Fibroblast of upper back skin (primary cell): ENCODE measurements around the gene LIN7B.

Experiments
- DNase-seq: peaks from one replicate; pipeline ENCODE4 v3.0.0-alpha.2; 2013

Gene LIN7B

DNA sequence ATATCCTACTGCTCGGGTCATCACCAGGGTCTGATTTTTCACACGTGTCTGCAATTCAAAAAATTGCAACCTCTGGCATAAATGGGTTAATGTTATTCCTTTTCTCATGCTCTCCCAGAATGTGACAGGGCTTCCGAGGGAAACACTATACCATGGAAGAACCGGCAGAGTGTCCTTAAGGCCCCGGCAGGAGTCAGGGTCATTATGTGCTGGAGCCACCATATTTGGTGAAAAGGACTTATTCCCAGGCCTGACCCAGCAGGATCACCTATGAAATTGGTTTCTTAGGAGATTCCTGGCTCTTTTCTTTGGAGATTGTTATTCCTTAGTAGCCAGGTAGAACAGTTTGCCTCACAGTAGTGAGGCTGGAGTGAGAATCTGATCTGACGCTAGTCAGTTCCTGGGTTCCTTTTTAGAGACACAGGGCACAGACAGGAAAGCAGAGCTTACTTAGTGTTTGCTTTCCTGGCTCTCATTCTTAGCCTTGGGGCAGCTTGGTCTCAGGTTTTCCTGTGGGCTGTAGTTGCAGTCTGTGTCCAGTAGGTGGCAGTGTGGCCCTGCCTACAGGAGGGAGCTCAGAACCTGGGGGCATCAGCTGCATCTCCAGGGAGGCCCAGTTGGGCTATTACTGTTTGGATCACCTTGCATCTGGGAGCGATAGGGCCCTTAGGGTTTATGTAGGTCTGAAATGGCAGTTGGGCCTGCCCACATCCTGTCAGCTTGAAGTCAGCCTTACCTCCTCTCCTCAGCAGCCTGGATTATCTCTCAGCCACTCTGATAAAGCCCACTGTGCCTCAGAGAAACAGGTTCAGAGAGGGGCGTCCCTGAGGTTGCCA, 16.5 kb upstream of the LIN7B start:
- peak; percentile 68 for DNase-seq

DNA sequence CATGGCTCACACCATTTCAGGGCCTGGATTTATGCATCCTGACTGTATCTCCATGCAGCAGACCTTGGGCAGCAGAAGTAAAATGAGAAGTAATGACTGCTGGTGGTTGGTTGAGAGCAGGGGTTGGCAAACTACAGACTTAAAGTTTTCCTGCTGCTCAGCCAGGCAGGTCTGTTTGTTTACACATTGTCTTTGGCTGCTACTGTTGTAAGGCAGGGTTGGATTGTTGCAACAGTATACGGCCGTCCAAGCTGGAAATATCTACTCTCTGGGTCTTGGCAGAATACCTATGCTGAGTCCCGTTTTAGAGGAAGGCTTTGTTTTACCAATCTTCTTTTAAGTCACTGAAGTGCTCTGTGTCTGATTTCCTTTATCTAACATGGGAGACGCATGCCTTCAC, 15.4 kb upstream of the LIN7B start:
- DNase-seq, result no peak

DNA sequence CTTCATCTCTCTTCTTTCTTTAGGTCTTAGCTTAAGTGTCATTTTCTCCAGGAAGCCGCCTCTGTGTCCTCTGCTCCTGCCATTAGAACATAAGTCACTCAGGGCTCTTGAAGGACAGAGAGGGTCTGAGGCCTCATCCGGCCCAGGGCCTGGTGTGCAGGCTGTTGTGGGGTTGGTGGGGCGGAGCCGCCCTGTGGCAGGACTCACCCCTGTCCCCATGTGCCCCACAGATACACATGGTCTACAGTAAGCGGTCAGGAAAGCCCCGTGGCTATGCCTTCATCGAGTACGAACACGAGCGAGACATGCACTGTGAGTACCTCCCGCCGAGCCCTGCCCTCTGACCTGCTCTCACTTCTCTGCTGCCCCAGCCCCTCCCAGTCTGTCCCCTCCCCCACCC, 13.0 kb upstream of the LIN7B start:
- DNase-seq, result no peak

DNA sequence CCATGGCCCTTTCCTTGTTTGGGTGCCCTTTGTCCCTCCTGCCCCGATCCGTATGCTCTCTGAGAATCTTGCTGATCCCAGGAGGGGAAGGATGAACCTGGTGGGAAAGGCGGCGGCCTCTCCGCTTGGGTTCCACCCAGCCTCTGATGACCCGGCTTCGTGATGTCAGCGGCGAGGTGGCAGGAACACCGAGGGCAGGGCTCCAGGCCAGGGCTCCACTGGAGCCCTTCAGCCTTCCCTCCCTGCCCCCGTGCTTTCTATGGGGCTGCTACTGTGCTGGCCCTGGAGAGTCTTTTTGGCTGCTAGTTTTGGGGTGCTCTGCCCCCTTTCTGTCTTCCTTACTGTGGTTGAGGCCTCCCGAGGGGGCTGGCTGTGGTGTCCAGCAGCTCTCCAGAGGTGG, 11.9 kb upstream of the LIN7B start:
- DNase-seq, result no peak

DNA sequence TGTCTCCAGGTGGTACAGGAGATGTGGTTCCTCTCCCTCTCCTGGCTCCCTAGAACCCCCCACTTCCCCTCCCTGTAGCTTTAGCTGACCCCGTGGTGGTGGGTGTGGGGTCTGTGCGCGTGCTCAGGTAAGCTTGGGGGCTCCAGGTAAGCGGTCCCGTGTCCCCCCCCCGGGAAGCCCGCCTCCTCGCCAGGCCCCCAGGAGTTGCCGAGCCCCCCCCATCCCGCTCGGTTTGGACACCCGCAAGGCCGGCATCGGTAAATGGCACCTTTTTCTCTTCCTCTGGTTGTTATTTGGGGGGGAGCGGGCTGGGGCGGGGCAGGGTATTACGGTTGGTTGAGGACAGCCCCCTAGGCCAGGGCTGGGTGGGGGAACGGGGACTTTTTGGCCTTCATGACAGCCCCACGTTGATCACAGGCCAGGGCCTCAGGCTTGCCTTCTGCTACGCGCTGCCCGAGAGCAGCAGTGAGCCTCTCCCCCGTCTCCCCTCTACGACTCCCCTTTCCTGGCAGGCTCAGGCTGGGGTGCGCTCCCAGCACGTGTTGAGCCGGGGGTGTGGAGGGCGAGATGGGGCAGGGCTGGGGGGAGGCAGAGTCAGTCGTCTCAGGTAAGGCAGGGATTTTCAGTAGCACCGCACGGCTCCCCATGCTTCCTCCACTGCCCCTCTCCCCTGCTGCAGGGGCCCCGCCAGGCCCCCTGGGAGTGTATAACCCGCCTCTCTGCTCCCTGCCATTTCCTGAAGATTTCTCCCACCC, 10.7 kb upstream of the LIN7B start:
- no peak for DNase-seq

DNA sequence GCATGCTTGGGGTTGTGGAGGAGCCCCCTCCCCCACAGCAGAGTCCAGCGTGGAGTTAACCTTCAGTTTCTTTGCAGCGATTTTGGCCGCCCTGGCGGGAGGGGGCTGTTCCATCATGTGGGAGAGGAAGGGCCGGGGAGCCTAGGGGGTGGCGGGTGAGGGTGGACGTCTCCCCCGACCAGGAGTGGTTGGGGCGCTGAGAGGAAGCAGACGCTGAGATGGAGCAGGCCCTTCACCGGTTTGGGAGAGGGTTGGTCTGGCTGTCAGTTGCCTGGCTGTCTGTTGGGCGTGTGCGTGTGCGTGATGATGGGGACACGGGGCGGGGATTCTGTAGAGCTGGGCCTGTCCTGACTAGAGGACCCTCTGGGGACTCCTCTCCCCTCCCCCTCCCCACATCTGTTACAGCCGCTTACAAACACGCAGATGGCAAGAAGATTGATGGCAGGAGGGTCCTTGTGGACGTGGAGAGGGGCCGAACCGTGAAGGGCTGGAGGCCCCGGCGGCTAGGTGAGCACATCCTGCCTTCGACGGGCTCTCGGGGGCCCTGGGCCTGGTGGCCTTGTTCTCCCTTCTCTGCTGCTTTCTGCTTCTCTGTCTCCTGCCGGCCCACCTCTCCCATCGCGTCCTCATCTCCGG, 9.8 kb upstream of the LIN7B start:
- no peak for DNase-seq

DNA sequence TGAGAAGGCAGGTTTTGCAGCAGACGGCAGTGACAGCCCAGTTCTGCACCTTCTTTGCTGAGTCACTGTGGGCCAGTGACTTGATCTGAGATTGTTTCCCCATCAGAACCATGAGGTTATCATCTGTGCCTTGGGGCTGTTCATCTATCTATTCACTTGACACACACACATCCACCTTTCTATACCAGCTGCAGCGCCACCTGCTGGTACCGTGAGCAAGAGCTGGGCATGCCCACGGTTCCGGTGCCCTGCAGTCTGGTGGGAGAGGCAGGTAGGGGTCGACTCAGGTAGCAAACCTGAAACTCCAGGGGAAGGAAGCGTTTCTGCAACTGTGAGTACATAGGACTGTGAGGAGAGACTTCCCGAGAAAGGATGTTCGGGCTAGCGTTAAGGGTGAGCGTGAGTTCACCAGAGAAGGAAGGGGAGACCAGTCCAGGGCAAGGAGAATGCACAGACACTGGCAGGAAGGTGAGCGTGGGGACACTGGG, 7.5 kb upstream of the LIN7B start:
- peak; percentile 33 for DNase-seq

DNA sequence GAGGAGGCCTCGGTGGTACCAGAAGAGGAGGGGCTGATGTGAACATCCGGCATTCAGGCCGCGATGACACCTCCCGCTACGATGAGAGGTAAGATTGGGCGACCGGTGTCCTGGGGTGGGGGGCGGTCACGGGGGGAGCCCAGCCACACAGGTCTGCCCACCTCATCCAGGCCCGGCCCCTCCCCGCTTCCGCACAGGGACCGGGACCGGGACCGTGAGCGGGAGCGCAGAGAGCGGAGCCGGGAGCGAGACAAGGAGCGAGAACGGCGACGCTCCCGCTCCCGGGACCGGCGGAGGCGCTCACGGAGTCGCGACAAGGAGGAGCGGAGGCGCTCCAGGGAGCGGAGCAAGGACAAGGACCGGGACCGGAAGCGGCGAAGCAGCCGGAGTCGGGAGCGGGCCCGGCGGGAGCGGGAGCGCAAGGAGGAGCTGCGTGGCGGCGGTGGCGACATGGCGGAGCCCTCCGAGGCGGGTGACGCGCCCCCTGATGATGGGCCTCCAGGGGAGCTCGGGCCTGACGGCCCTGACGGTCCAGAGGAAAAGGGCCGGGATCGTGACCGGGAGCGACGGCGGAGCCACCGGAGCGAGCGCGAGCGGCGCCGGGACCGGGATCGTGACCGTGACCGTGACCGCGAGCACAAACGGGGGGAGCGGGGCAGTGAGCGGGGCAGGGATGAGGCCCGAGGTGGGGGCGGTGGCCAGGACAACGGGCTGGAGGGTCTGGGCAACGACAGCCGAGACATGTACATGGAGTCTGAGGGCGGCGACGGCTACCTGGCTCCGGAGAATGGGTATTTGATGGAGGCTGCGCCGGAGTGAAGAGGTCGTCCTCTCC, 6.3 kb upstream of the LIN7B start:
- no peak for DNase-seq

DNA sequence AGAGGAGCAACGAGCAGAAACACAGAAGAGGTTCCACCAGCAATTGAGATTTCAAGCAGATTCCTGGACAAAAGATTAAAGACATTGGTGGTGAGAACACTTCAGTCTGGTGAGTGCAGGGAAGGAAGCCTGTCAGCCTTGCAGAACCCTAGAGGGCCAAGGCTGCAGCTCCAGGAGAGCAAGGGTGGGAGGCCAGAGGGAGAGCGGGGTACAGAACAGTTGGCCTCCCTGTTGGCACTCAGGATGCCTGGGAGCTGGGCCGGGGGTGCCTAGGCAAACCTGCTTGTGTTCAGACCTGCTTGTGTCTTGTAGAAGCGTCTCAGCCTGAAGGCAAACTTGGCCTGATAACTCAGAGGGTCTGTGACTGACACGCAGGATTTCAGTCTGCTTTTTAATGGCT, 5.1 kb upstream of the LIN7B start:
- no peak for DNase-seq

DNA sequence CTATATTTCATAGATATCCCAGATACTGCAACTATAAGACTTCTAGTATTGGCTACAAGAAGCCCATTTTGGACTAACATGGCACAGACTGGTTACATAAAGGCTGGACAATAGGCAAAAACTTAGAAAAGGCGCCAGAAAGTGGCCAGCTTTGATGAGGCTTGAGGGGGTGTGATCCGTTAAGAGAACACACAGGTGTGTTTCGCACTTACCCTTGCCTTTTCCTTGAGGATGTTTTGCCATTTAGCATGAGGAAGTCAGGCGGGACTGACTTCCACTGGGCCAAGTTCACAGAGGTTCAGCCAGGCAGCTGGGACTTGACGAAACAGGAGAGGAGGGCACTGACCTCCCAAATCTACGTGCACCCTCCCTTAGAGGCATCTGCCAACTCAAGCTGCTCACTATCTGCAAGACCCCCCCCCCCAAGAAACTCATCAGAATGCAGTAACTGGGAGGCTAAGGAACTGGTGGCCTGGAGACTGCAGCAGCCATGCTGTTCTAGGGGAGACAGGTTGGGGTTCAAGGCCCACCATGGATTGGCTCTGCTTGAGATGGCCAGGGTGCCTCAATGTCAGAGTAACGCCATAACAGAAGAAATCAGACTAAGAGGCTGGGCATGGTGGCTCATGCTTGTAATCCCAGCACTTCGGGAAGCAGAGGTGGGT, 4.5 kb upstream of the LIN7B start:
- DNase-seq, result no peak

DNA sequence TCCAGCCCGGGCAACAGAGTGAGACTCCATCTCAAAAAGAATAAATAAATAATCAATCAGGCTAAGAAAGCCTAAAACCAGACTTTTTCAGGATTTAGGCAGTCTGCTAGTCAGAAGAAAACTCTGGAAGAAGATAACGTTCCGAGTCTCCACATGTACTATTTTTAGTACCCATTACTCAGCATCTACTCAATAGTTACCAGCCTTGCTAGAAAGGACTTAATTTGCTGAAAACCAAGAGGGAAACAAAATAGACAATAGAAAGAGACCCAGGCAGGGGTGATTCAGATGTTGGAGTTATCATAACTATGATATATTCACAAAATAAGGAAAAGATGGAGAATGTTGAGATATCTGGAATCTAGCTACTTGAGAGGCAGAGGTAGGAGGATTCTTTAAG, 3.6 kb upstream of the LIN7B start:
- peak; percentile 33 for DNase-seq

DNA sequence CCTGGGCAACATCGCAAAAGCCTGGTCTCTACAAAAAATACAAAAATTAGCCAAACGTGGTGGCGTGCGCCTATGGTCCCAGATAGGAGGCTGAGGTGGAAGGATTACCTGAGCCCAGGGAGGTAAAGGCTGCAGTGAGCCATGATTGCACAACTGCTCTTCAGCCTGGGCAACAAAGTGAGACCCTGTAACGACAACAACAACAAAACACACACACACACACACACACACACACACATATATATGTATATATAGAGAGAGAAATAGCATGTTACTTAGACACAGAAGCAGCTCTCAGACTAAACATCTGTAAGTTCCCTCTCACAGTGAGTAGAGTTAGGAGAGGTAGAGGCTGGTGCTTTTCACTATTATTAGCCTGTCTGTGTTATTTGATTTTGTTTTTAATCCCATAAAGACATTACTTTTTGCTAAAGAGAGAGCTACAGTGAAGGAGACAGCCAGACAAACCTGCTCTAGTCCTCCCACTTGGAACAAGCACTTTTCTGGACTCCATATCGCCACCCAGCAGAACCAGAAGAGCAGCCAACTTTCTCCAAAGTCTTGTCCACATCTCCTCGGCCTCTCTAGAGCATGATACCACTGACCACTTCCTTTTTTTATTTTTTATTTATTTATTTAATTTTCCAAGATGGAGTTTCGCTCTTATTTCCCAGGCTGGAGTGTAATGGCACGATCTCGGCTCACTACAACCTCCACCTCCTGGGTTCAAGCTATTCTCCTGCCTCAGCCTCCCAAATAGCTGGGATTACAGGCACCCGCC, 2.8 kb upstream of the LIN7B start:
- DNase-seq, result no peak

DNA sequence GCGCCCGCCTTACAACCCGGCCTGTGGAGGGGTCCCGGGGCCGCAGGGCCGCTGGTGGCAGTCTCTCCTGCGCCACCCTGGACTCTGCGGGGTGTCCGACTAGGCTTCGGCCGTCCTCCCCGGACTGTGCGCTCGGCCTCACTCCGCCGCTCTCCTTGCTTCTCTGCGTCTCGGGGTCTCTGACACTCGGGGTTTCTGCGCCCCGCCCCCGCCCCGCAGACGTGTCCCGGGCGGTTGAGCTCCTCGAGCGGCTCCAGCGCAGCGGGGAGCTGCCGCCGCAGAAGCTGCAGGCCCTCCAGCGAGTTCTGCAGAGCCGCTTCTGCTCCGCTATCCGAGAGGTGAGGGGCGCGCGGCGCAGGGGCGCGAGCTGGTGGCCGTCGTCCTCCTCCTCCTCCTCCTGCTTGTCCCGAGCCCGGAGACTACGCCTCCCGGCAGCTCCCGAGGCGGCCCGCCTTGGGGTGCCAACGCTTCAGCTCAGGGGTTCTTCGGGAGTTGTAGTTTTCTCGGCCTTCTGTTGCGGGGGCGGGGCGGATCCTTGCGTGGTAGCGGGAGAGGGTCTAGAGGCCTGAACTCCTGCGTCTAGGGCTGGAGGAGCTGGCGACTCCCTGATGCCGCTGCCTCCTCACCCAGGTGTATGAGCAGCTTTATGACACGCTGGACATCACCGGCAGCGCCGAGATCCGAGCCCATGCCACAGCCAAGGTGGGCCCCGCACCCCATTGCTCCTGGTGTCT, 627 bp downstream of the LIN7B start:
- DNase-seq, result peak; percentile 47

DNA sequence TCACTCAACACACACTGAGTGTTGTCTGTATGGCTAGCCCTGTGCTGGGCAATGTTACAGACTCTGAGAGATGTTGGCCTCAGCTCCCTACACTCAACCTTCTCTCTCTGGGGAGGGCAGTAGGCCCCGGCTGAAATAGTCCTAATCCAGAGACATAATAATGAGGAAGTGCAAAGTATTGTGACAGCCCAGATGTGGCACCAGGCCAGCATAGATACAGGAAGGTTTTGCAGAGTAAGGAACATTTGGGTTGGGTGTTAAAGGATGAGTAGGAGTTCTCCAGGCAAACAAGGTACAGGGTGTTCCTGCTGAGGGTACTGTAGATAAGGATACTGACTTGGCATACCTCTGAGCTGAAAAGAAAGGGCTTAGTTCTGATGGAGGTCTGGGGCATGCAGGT, 2.4 kb downstream of the LIN7B start:
- DNase-seq, result no peak

DNA sequence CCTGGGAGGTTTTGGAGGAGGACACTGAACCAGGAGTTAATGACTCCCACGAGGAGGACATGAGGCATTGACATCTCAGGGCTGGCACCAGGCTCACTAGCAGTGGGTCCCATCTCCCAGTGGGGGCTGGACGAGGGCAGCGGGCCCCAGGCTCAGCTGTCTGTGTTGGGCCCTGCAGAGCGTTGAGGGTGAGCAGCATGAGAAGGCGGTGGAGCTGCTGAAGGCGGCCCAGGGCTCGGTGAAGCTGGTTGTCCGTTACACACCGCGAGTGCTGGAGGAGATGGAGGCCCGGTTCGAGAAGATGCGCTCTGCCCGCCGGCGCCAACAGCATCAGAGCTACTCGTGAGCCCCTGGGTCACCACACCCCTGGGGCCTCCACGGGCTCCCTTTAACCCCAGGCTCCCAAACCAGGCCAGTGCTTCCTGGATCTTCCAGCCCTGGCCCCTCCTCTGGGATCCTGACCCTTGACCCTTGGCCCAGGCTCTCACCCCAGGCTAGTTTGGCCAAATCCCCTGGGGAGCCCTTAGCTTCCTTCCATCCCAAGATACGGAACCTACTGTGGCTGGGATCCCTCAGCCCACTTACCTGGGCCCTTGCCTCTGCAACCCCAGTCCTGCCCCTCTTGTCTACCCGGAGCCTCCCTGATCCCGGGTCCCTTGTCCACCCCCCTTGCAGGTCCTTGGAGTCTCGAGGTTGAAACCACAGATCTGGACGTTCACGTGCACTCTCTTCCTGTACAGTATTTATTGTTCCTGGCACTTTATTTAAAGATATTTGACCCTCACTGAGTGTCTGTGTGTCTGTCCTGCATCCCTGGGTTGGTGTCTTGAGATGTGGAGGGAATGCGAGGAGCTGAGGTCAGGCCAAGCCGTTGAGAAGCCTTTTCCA, 3.8 kb downstream of the LIN7B start:
- no peak for DNase-seq

DNA sequence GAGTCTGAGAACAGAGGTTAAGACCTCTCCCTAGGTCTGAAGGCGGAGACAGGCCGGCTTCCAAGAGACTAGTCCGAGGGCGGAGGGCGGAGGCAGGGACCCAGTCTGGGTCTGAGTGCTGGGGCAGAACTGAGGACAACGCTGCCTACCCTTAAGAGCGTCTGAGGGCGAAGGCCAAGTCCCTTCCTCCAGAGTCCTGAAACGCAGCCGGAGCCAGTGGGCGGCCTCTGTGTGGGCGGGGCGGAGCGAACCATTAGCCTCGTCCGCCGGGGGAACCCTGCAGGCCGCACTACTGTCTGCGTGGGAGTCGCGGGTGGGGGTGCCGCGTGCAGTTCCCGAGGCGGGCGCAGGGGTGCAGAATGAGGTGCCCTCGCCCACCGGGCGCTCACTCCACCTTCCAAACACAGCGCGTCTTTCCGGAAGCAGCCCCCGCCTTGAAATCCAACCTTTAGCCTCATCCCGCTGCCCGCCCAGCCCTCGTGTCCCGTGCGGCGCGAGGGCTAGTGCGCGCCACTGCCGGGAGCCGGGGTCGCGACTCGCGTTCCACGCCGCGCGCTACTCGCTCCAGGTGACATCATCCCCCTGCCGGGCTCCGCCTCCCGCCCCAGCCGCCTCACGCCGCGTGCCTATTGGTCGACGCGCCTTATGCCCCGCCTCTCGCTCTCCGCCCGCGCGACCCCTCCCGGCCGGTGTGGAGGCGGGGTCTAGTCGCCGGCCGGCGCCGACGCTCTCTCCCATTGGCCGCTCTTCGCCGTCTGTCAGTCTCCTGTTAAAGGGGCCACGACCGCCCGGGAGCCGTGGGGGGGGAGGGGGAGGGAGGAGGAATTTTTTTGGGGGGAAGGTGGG, 4.6 kb downstream of the LIN7B start, which contains the start of gene C19orf73:
Gene C19orf73 (minus strand): TSS at position 579 of the 846 bp plus-strand sequence. CDS start 121 bp downstream, at position 458.
- DNase-seq, result peak; percentile 92

DNA sequence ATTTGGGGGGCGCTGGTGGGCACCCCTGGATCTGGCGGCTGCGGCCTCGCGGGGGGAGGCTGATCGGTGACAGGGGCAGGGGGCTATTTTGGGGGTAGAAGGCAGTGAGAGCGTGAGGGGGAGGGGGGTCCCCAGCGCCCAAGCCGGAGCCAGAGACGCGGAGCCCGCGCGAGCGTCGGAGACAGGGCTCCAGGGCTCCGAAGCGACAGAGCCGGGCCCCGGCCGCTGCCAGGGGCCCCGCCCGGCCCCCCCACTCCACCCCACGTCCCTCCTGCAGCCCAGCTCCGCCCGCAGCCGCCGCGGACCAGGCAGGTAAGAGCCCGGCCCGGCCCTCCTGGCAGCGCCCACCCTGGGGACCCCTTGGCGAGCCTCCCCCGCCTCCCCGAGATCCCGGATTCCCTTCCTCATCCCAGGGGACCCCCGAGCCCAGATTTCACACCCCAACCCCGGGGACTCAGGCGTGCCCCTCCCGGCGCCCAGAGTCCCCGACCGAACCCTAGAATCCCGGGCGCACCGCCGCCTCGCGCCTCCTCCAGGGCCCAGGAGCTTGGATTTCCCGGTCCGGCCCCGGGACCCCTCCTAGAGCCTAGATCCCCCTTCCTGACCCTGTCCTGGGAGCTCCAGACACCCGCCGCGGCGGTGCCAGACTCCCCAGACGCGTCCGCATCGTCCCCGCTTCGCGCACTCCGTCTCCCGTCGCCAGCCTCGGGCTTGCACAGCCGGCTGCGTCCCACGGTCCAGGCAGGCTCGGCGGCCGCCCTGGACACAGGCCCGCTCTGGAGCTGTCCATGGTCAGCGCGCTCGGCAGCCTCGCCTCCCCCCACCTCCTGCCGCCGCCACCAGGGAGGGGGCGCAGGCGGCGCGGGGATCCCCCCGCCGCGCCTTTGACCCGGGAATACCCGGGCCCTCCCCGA, 5.5 kb downstream of the LIN7B start, which contains the start of gene PPFIA3:
Gene PPFIA3 (plus strand): TSS at position 134 of the 914 bp plus-strand sequence. CDS start 8,330 bp downstream, outside the sequence.
- DNase-seq, result peak; percentile 38
